HG02973 (cell line): Measurements from ENCODE around the gene SLC2A13.
A peak's percentile ranks its signal among the peaks of the same experiment; 100 is the strongest.

ENCODE experiments used
- ATAC-seq: cut with Tn5 transposase; IDR thresholded peaks from one replicate; pipeline ENCODE4 v1.9.1; 2021; ENCODE audit warnings: moderate library complexity; ENCODE audit not compliant: unreplicated experiment

The SLC2A13 gene

GRCh38 chr12:40105515-40106201 is at the start of gene SLC2A13:
TSS of gene SLC2A13 (minus strand) at chr12:40106081. CDS start at chr12:40105808, 273 bp downstream.
- ATAC-seq: peak; percentile 76

DNA sequence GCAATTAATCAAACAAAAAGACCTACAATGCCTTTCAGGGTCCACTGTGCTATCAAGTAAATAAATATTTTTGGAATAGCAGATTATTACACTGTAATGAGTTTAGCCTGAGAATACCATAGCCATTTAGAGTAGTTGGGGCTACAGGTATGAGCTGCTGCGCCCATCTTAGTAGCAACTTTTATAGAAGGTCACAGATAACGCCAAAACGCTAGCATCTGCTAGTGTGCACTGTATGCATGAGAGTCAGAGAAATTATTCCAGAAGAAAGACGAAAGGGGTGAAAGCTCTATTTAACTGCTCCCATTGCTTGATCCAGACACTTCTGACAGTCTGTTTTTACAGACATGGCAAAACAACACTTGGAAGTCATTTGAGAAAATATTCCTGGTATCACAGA is 48.5 kb upstream of the SLC2A13 start:
- no peak for ATAC-seq

GRCh38 chr12:40153432-40153831 is 47.6 kb upstream of the SLC2A13 start:
- ATAC-seq: no peak

DNA sequence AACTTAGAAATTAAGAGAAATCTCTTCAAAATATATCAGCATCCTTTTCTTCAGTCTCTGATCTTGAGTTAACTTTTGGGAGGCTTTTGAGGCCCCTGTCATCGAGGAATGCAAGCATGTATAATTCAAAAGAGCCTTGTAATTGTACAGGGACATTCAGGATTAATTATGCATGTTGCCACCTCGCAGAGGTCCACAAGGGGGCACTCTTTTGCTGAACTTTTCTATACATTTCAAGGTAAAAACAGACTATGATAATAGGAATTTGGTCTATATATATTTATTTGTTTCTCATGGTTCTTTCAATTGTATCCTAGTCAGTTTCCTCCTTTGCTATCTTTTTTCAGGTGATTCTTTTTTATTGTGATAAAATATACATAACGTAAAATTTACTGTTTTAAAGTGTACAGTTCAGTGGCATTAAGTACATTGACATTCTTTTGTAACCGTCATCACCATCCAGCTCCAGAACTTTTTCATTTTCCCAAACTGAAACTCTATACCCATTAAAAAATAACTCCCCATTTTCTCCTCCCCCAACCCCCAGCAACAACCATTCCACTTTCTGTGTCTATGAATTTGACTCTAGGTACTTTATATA is 47.0 kb upstream of the SLC2A13 start:
- ATAC-seq: no peak

DNA sequence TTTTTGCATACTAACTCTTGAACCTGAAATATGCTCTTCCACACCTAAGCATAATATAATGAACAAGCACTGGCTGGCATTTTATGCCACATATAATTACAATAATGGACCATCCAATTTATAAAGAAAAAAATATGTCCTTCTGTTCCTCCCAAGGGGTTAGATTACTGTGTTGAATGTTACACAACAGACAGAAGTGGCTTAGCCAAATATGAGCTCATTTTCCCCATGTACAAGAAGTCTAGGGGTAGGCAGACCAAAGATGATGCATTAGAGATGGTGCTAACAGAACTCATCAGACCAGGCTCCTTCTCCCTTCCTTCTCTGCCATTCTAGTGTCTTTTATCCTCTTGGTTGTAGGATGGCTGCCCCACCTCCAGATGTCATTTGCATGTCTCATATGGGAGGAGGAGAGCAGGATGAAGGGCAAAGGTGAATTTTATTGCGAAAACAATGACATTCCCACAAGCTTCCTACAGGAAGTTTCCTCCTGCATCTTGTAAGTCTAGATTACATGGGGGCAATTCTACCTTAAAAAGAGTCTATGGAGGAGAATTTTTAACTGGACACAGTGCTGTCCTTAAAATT is 43.9 kb upstream of the SLC2A13 start:
- no peak for ATAC-seq

- no peak for ATAC-seq
Measured at GRCh38 chr12:40146800-40147797, 41.2 kb upstream of the SLC2A13 start.

DNA sequence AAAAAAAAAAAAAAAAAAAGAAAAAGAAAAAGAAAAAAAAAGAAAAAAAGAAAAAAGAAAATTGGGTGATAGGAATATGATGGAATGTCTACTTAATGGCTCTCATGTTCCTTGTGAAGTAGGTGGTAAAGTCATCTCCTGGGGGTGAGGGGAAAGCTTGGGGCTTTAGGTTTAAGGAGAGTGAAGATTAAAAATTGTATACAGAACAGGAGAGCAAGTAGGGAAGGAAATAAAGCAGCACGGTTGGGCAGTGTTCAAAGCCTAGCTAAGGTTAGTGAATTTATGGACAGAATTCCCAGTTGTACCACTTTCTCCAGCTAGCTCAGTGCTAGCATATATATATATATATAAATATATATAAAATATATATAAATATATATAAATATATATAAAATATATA is 40.0 kb upstream of the SLC2A13 start:
- no peak for ATAC-seq

DNA sequence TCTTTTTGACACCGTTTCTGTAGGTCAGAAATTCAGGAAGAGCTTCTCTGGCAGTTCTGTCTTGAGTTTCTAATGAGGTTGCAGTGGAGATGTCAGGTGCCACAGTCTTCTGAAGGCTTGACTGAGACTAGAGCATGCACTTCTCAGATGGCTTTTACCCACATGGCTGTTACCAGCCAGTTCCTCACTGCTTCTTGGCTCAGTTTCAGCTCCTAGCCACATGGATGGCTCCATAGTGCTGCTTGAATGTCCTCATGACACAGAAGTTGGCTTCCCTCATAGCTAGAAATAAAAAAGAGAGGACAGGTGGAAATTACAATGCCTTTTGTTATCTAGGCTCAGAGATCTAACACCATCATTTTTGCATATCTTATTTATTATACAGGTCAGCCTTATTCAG is 38.1 kb upstream of the SLC2A13 start:
- no peak for ATAC-seq

GRCh38 chr12:40142001-40142744 is 36.3 kb upstream of the SLC2A13 start:
- ATAC-seq: no peak

DNA sequence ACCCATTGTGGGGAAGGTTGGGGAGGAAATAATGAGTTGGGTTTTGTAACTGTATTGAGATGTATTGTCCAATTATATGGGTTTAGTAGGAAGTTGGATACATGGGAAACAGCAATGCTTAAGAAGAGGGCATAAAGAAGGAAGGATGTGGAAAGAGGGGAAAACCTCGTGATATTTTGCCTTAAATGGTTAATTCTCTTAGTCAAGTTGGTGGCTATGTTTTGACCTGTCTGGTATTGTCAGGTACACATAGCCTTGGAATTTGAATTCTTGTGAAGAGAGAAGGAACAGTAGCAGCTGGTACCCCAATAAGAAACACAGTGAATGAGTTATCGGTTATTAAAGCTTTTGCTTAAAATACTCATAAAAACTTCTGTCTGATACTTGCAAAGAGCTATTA is 32.6 kb upstream of the SLC2A13 start:
- ATAC-seq: no peak

GRCh38 chr12:40137252-40137651 is 31.4 kb upstream of the SLC2A13 start:
- peak; percentile 79 for ATAC-seq

DNA sequence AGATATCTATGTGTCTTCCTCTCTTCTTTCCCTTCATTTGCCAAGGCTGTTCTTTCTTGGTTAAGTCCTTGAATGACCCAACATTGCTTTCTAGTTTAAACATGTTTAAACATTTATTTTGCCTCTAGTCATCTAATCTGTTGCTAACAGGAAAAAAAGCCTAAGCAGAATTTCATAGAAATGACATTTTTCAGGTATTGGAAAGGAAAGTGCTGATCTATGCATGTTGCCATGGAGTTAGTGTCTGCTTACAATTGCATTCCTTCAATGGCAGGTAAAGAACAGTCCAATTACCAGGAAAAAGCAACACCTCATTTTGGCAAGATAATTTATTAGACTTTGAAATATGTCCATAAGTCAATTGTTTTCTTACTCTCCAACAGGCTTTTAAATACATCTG is 21.5 kb upstream of the SLC2A13 start:
- ATAC-seq: no peak

DNA sequence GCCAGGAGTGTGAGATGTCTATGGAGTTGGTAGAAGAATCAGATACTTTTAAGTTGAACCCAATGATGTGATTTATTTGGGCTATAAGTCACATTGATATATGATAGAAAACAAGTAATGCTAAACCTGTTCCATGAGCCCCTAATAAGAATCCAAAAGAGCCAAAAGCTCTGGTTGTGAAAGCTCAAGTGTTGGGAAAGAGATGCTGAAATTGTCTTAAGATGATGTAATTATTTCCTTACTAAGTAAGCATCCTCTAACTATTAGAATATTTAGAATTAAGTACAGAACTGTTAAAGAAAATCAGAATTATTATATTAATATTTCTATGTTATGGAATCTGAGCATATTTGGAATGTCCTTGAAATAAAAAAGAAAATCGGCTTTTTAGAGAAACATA is 17.6 kb upstream of the SLC2A13 start:
- ATAC-seq: no peak

DNA sequence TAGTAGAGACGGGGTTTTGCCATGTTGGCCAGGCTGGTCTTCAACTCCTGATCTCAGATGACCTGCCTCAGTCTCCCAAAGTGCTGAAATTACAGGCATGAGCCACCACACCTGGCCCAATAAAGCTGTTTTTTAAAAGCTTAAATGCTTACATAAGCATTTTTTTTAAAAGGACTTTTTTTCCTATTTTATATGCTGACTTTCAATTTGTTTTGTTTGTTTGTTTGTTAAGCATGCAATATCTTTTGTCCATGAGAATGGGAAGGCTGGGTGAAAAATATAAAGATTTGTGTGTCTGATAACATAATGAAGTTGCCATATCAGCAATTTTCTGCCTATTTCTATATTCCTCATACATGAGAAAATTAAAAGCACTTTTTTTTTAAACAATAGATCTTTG is 17.0 kb upstream of the SLC2A13 start:
- no peak for ATAC-seq

DNA sequence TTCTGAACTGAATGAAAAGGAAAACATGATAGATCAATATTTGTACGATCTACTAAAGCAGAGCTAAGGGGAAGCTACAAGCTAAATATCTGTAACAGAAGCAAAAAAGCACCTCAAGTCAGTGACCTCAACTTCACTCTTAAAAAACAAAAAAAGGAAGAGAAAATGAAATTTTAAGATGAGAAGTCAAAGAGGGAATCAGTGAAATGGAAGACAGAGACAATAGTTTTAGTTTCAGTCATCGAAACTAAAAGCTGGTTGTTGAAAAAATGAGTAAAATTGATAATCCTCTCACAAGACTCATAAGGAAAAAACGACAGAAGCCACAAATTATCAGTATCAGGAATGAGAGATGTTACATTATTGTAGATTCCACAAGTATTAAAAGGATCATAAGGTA is 11.9 kb upstream of the SLC2A13 start:
- ATAC-seq: peak; percentile 84

DNA sequence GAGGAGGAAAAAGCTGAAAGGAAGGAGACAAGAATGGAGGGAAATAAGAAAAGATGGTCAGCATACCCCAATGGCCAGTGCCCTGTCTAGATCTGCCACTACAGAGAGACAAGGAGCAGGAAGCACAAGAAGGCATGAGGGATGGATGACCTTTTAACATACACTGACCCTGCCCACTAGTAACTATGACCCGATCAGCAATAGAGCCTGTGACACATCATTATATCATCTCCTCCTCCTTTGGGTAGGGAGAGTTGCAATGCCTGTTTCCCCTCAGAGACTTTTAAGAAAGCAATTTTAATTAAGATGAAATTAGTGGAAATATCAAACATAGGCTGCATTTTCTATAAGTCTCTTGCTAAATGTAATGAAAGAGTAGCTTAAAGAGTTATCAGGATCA is 4.7 kb upstream of the SLC2A13 start:
- no peak for ATAC-seq

GRCh38 chr12:40107803-40108620 is 2.1 kb upstream of the SLC2A13 start:
- no peak for ATAC-seq

DNA sequence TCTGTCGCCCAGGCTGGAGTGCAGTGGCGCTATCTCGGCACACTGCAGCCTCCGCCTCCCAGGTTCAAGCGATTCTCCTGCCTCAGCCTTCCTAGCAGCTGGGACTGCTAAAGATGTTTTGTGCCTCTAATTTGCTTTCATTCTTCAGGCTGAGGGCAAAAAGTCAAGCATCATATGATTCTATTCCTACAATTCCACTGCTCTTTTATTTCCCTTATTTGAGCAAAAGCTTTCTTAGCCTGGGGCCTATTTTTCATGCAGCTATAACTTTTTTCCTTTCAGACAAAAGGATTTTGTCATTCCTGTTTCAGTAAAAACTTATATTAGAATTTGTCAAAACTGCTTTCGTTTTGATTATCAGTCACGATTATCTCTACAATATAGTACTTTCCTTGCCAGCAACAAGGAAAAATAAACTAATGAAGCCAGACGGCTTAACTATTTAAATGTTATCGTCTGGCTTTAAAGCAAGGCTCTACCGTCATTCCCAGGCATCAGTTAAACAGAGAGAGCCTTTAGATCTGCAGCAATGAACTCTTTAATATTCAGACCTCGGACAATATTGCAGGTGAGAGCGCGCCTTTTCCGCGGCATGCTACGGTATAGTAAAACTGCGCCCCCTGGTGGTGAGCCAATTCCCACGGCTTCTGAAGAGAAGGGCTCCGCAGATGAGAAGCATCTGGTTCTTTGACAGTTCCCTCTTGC is 1.4 kb upstream of the SLC2A13 start:
- ATAC-seq: peak; percentile 30

DNA sequence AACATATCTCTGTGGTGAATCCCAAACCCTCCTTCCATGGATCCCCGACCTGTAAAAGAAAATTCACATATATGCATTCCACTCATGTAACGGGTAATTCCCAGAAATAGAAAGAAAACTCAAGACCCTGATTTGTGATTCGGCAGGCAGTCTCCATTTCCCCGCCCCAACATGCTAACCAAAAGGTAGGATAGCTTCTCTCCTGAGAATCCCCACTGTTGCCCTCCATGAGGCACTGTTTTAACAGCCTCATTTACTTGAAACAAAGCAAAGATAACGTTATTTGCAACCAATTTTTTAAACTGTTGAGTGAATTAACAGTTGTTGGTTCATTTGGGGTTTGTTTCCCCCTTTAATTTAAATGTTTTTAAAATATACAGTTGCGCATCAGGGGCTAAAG is 774 bp upstream of the SLC2A13 start:
- ATAC-seq: no peak
